ENCODE results near the gene MT1E.
"Not testable (repeated sequence)": the region's sequence is repeated elsewhere in the genome, so short reads cannot be mapped to it uniquely, and the experiment has no call there.

MT1E gene

DNA sequence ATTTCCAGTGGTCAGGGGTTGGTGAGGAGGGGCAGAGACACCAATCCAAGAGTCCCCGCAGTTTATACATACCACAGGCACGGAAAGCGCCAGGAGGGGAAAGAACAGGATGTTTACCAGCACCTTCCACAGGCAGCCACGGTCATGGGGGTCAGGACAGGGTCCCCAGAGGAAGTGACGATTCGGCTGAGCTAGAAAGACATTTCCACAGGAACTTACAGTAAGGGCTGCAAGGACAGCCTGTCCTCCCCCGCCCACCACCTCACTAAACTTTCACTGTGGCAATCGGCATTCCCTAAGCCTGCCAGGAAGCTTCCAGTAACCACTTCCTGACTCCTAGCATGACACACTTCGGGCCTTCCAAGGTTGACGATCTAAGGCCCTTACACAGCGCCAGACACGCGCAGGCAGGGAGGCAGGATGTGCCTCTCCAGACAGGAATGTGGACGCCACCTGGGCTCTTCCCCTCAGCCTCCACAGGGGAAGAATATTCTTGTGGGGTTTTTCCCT, 18.4 kb upstream of the MT1E start:
- DNase-seq (ENCODE audit: low spot score), result no peak

DNA sequence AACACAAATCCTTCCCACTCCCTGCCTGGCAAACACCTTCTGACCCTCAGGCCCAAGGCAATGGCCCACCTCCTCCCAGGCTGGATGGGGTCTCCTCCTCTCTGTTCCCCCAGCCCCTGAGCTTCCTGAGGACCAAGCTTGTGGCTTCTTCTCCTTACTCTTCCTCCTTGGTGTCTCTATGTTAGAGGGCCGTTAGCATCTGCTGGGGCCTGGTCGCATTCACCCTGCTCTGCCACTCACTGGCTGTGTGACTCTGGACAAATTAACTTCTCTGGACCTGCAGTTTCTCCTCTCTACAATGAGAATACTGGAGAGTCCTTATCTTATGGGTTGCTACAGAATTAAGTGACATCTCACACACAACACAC, 17.9 kb upstream of the MT1E start:
- DNase-seq (ENCODE audit: low spot score), result no peak

DNA sequence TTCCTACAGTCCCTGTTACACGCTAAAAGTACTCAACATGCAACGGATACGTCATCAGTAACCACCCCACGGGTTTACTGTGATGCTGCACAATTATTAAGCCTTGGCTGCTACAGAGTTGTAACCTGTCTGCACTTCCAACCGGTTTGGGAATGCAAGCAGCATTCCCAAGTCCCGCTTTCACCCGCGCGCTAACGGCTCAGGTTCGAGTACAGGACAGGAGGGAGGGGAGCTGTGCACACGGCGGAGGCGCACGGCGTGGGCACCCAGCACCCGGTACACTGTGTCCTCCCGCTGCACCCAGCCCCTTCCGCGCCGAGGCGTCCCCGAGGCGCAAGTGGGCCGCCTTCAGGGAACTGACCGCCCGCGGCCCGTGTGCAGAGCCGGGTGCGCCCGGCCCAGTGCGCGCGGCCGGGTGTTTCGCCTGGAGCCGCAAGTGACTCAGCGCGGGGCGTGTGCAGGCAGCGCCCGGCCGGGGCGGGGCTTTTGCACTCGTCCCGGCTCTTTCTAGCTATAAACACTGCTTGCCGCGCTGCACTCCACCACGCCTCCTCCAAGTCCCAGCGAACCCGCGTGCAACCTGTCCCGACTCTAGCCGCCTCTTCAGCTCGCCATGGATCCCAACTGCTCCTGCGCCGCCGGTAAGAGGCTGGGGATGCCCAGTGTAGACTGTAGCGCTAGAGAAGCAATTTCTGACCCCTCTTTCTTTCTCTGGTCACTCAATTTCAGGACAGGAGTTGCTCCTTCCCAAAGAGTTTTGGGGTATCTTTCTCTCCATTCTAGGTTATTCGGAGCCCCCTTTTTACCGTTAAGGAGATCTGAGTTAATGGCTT, 17.3 kb upstream of the MT1E start, which contains the start of gene MT2A:
Gene MT2A (plus strand): TSS at position 542 of the 833 bp plus-strand sequence. CDS start 72 bp downstream, at position 614.
- peak; percentile 84 for DNase-seq (ENCODE audit: low spot score)

DNA sequence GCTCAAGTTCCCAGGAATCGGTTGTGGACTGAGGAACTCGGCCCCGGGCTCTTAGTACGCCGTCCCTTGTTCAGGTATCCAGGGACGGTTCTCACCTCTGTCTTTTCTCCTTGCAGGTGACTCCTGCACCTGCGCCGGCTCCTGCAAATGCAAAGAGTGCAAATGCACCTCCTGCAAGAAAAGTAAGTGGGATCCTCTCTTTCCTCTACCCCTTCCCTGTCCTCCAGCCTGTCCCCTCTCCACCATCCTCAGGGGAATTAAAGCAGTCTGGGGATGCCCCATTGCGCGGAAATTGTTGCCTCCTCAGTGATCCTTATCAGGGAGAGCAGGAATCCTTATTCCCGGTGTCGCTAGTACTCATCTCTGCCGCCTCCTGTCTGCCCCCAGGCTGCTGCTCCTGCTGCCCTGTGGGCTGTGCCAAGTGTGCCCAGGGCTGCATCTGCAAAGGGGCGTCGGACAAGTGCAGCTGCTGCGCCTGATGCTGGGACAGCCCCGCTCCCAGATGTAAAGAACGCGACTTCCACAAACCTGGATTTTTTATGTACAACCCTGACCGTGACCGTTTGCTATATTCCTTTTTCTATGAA, 16.6 kb upstream of the MT1E start:
- no peak for DNase-seq (ENCODE audit: low spot score)

DNA sequence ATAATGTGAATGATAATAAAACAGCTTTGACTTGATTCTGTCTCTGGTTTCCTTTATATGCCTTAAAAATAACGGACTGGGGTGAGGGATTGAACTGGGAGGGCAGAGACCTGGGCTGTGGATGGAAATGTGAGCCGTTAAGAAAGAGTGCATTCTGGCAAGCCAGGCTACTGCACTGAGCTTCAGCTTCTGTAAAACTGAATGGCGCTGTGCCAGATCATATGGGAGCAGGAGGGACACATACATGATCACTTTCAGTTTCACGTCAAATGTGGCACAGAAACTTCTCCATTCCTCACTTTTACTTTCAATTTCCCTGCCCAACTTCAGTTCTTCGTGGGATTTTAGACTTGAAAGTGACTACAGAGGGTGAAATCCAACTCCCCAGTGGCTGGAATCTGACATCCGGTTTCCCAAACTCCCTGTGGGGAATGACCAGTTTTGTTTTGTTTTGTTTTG, 16.1 kb upstream of the MT1E start:
- DNase-seq (ENCODE audit: low spot score), result no peak

DNA sequence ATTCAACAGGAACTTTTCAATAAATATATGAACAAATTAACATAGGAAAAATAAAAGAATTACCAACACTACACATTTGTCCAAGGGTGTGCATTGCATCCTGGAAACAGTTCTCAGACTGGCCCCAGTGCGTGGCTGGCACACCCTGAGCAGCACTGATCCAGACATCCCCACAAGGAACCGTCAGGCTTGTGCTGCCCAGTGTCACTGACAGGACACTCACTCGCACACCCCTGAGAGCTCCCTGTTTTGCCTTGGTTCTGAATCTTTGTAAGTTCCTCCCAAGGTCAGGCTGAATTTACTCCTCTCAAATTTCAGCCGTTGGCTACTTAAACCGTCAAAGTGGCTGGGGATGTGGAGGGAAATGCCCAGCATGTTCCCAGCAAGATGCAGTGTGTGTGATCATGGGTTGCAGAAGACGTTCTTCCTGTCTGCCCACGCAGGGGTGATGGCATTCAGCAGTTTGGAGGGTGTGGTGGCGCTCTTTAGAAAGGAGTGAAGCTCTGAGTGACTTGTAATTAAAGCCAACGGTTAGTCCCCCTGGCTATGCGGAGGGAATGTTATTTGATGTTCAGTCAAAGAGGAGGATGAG, 15.5 kb upstream of the MT1E start:
- DNase-seq (ENCODE audit: low spot score), result no peak

DNA sequence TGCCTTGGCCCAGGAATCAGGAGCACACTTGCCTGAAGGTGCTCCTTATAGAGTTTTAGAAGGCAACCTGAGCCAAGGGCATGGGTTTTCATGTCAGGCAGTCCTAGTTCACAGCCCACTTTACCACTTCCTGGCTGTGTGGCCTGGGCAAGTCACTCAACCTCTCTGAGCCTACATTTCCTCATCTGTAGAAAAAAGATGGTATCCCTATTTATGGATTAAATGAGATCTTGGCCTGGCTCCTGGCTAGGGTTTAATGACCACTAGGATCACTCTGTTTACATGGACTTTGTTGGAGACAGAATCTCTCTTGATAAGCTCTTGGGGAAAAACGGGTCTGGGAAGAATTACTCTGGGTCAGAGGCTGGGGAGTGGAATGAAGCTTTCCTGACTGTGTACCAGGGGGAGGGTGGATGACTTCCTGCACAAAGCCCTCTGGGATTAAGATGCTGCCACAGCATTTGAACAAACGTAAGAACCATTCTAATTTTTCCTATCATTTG, 14.9 kb upstream of the MT1E start:
- DNase-seq (ENCODE audit: low spot score), result no peak

DNA sequence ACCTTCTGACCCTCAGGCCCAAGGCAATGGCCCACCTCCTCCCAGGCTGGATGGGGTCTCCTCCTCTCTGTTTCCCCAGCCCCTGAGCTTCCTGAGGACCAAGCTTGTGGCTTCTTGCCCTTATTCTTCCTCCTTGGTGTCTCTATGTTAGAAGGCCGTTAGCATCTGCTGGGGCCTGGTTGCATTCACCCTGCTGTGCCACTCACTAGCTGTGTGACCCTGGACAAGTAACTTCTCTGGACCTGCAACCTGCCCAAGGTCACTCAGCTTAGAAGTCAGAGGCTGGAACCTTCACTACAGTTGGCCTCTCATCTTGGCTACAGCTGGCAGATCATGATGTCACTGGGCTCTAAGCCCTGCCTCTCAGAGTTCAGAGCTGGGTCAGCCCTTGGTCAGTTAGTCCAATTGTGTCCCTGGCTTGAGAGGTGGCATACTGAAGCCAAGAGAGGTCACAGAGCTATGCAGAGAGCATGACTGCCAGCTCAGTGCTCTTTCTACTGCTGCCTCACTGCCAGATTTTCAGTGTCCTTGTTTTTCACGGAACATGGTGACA, 14.2 kb upstream of the MT1E start:
- DNase-seq (ENCODE audit: low spot score), result no peak

DNA sequence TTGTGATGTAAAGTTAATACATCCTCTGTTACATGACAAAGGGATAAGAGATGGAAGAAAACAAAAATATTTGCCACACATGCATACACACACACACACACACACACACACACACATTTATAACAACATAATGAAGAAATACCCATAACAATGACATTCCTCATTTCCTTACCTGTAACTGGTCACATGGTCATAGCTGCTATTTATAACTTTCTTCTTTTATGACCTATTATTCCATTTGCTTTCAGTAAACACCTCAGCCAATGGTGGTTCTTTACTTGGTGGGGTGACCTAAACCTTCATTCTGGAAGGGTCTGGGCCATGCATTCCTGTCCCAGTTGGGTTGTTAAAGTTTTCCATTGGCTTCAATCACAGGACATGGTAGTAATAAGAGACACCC, 11.9 kb upstream of the MT1E start:
- DNase-seq (ENCODE audit: low spot score), result no peak

DNA sequence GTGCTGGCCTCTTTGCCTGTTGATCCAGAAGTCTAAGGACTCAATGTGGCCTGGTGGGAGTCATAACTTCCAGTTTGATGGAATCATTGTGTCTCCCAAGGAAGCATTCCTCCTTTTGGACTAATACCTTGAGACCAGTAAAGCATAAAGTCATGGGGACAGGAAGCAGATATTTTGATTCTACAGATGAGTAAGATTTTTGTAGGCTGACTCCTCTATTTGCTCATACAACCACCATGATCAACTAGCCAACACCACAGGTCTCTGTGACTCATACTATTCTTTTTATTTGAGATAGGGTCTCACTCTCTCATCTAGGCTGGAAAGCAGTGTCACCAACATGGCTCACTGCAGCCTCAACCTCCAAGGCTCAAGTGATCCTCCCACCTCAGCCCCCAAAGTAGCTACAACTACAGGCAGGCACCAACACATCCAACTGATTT, 11.0 kb upstream of the MT1E start:
- DNase-seq (ENCODE audit: low spot score), result no peak

DNA sequence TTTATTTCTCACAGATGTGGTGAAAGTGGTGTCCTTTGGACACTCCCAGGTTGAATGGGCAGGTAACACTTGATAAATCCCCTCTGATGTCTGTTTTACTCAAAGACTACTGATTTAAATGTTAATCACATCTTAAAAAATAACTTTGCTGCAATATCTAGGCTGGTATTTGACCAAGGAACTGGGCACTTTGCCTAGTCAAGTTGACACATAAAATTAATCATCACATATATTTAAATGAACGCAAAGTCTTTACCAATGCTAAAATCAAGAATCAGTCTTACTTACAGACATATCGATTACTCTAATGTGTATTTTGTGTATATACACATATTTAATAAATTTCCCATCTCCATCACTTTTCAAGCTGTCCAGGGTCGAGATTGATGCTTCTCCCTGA, 10.2 kb upstream of the MT1E start:
- DNase-seq (ENCODE audit: low spot score), result no peak

DNA sequence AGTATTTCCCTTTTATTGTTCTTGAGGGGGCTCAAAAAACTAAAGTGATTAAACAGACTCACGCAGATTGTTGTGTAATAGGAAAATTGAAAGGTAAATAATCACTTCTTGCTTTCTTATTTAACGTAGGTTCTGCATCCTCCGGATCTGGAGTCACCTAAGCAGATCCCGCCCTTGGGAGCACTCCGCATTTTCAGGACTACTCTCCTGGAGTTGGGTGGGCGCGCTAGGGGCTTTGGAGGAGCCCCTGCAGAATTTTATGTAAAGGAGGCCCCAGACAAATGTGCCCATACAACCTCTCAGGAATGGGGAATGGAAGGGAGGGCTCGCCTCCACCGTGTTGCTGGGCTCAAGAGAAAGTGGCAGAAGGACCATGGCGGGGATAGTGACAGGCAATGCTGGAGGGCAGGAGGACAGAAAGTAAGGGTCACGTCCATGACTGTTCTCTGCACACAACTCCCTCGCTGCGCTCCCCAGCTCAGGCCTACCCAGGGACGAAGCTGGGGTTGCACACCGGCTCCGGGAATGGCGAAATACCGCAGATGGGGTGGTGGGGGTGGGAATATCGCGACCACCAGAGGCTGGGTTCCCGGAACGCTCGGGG, 8.9 kb upstream of the MT1E start:
- DNase-seq (ENCODE audit: low spot score), result no peak

DNA sequence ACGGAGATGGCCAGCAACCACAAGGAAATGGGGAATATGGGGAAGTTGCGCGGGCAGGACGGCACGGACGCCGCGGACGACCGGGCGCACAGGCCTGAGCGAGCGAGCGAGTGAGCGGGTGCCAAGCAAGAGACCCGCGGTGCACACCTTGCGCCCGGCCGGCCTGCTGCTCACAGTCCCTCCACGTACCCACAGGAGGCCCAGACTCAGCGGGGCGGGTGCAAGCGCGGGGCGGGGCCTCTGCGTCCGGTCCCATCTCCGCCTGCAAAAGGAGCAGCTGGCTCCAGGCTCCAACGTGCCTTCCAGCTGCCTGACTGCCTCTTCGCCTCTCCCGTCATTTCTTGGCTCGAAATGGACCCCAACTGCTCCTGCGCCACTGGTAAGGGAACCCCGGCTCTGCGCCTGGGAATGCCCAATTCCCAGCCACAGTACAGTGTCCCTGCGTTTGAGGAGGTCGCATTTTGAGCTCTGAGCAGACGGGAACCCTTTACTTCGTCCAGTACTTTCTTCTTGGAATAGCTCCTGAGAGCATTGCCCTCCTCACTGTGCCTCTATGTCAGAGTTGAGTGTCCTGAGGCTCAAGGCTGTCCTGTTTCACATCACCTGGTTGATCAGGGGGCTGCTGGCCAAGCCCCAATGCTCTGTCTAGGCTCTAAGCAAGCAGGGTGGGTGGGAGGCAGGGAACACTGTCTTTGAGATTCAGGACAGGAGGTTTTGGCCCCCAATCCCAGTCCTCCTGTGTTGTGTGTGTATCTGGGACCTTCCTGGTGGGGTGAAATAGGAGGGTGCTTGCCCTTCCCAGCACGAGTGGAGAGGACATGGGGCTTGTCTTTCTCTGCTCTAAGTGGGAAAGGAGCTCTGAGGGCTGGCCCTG, 8.1 kb upstream of the MT1E start:
- no peak for DNase-seq (ENCODE audit: low spot score)

DNA sequence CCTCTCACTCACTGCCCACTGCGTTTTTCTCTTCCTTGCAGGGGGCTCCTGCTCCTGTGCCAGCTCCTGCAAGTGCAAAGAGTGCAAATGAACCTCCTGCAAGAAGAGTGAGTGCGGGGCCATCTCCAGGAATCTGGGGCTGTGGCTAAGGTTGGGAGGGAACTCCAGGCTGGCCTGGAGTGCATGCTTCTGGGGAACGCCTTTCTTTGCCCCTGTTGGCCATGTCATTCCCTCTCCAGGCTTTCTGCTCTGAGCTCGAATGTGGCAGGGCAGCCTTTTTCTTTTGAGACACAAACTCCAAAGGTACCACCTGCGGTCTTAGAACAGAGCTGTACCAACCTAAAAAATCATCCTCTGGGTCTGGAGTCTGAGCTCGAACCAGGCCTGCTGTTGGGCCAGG, 7.4 kb upstream of the MT1E start:
- no peak for DNase-seq (ENCODE audit: low spot score)

DNA sequence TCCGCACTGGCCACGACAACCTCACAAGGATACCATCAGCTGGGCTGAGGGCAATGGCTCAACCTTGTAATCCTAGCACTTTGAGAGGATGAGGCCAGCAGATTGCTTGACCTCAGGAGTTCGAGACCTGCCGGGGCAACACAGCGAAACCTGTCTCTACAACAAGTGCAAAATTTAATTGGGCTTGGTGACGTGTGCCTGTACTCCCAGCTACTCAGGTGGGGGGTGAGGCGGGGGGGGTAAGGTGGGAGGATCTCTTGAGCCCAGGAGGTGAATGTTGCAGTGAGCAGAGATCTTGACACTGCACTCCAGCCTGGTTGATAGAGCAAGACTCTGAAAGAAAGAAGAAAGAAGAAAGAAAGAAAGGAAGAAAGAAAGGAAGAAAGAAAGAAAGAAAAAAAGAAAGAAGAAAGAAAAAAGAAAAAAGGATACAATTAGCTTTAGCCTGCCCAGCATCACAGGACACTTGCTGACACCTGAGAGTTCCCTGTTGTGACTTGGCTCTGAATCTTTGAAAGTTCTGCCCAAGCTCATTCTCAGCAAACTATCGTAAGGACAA, 5.2 kb upstream of the MT1E start:
- no peak for DNase-seq (ENCODE audit: low spot score)

DNA sequence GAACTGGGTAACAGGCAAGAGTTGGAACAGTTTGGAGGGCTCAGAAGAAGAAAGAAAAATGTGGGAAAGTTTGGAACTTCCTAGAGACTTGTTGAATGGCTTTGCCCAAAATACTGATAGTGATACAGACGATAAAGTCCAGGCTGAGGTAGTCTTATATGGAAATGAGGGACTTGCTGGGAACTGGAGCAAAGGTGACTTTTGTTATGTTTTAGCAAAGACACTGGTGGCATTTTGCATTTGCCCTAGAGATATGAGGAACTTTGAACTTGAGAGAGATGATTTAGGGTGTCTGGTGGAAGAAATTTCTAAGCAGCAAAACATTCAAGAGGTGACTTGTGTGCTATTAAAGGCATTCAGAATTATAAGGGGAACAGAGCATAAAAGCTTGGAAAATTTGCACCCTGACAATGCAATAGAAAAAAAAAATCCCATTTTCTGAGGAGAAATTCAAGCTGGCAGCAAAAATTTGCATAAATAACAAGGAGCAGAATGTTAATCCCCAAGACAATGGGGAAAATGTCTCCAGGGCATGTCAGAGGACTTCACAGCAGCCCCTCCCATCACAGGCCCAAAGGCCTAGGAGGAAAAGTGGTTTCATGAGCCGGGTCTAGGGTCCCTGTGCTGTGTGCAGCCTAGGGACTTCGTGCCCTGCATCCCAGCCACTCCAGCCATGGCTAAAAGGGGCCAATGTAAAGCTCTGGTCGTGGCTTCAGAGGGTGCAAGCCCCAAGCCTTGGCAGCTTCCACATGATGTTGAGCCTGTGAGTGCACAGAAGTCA, 3.7 kb upstream of the MT1E start:
- DNase-seq (ENCODE audit: low spot score), result not testable (repeated sequence)

DNA sequence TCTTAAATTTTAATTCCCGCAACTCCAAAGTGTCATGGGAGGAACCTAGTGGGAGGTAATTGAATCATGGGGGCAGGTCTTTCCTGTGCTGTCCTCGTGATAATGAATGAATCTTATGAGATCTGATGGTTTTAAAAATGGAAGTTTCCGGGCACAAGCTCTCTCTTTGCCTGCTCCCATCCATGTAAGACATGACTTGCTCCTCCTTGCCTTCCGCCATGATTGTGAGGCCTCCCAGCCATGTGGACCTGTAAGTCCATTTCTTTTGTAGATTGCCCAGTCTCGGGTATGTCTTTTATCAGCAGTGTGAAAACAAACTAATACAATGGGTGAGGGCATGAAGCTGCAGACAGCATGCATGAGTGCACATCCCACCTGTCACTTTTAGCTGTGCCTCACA, 2.4 kb upstream of the MT1E start:
- DNase-seq (ENCODE audit: low spot score), result not testable (repeated sequence)

DNA sequence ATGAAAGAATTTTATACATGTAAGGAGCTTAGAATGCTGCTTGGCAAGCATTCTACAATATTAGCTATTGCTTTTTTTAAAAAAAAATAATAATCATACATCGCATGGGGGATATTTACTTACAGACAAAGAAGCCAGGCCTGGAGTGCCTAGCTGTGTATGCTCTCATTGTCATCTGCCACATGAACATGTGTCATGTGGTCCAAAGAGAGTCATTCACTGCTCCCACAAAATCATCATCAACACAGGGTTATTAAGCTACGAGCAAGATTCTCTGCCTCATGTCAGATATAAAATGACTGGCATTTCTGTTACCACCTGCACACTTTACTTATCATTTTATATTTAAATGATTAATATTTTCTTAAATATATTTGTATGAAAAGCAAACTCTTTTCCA, 1.9 kb upstream of the MT1E start:
- DNase-seq (ENCODE audit: low spot score), result no peak

DNA sequence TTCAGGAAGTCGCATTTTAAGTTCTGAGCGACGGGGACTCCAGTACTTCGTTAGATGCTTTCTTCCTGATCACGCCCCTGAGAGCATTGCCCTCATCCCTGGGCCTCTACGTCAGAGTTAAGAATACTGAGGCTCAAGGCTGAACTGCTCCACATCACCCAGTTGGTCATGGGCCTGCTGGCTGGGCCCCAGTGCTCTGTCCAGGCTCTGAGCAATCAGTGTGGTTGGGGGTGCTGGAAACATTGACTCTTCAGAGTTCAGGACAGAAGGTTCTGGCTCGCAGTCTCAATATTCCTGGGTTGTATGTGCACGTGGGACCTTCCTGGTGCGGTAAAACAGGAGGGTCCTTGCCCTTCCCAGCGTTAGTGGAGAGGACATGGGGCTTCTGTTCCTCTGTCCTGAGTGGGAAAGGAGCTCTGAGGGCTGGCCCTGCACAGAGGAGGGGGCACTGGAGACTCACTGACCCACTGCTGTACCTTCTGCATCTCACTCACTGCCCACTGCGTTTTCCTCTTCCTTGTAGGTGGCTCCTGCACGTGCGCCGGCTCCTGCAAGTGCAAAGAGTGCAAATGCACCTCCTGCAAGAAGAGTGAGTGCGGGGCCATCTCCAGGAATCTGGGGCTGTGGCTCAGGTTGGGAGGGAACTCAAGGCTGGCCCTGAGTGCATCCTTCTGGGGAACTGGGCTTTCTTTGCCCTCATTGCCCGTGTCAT, 518 bp downstream of the MT1E start:
- DNase-seq (ENCODE audit: low spot score), result no peak

All from HuH-7 (cell line).